Adrenal gland (tissue), 12 donors: ENCODE results near the gene JOSD1. TPM values are rescaled to one million over a fixed set of nuclear protein-coding genes. Genes with fewer than 3 reads are reported as not detected.
A peak's percentile ranks its signal among the peaks of the same experiment; 100 is the strongest.

Experiments used
- DNase-seq, 7 donors: peaks; one replicate each; pipeline ENCODE4 v3.0.0-alpha.2; 2019 to 2020
- H3K27ac ChIP-seq, 5 donors: fragments of 200-600 bp; sonication (generic) in 4 of 5; 1 replicate in 3 of 5; 2 replicates in 2 of 5; pipeline versions ENCODE4 v1.5.1 to v1.8.0; 2016 to 2020; ENCODE audit warnings: mild to moderate bottlenecking in 1 of 5
- H3K27me3 ChIP-seq: fragments of 200-600 bp; 2 replicates; pipeline ENCODE4 v1.8.0; 2021
- H3K36me3 ChIP-seq, 2 donors: fragments of 200-600 bp; replicated peaks in 1 of 2; 1 replicate in 1 of 2; 2 replicates in 1 of 2; pipeline versions ENCODE4 v1.5.1 to v1.8.0; 2018 to 2022
- H3K4me1 ChIP-seq, 2 donors: fragments of 200-600 bp; replicated peaks in 1 of 2; 1 replicate in 1 of 2; 2 replicates in 1 of 2; pipeline versions ENCODE4 v1.5.1 to v1.8.0; 2018 to 2021
- H3K4me3 ChIP-seq, 4 donors: fragments of 200-600 bp; sonication (generic) in 3 of 4; one replicate each; pipeline ENCODE4 v1.5.1; 2016 to 2018
- H3K9me3 ChIP-seq, 3 donors: fragments of 200-600 bp; sonication (generic) in 1 of 3; replicated peaks in 1 of 3; 1 replicate in 2 of 3; 2 replicates in 1 of 3; pipeline versions ENCODE4 v1.5.1 to v1.8.0; 2016 to 2021
- POLR2A ChIP-seq, 2 donors: fragments of 450-650 bp; IDR thresholded peaks; one replicate each; pipeline ENCODE4 v1.6.1; 2017; ENCODE audit warnings: antibody characterized with exemption in 2 of 2, mild to moderate bottlenecking in 2 of 2, moderate library complexity in 1 of 2
- WGBS, 4 donors: extraction: QIAGEN DNeasy Blood & Tissue Kit in 2 of 4; methylation state at CpG; one replicate each; pipeline versions ENCODE4 v1.1.5 to v1.1.7; 2013 to 2017; 5-methylcytosine and 5-hydroxymethylcytosine counted together
- intact Hi-C, 2 donors: fragments of 100-400 bp; cut with DNase I; formaldehyde crosslinking; loops; one replicate each; pipeline versions ENCODE4 v1.14.1 to v1.15.0; 2022 to 2023
- polyA plus RNA-seq, 3 donors: library from polyadenylated mRNA; stranded (reverse); fragments of 200-250 nt in 2 of 3; fragments of 350-450 nt in 1 of 3; fragmentation: Illumina TruSeq in 1 of 3; extraction: RNeasy Lipid Tissue Mini Kit (QIAGEN cat#74804) in 1 of 3; gene quantifications; one replicate each; pipeline ENCODE4 v1.2.3, GENCODE V29; 2013 to 2014
- total RNA-seq, 9 donors: library from RNA; depleted of rRNA in 4 of 9; stranded (reverse); fragments of >200 nt in 4 of 9; fragments of 120-200 nt in 1 of 9; fragmentation: NEBNext Ultra II Directional in 1 of 9; extraction: Animal tissue kit (Norgen Biotek cat#: 25700) in 1 of 9; gene quantifications; one replicate each; pipeline versions ENCODE4 v1.1.0 to v1.2.4, GENCODE V29; 2013 to 2023
- TF ChIP-seq, protein P1 (sequence below), 6 experiments: fragments of 450-650 bp in 4 of 6; fragments of 200-600 bp in 2 of 6; sonication (generic) in 1 of 6; IDR thresholded peaks; 1 replicate in 5 of 6; 2 replicates in 1 of 6; pipeline versions ENCODE4 v1.5.1 to v1.8.0; 2016 to 2021; ENCODE audit warnings: antibody characterized with exemption in 6 of 6, mild to moderate bottlenecking in 2 of 6, moderate library complexity in 1 of 6
- donor health status: healthy with polysubstance abuse.
- donor health status: Bipolar disorder and iron deficiency.
- donor health status: DM: yes; HTN: yes; CAD: no.
- donor health status: DM: no; HTN: no; CAD: no.
- donor health status: DM: no; HTN: no; CAD: no.
- donor health status: DM: yes; HTN: yes; CAD: no.

The JOSD1 gene
- total and polyA plus RNA-seq, 12 donors: 14.3 to 93.4 (median 42.4) TPM

DNA sequence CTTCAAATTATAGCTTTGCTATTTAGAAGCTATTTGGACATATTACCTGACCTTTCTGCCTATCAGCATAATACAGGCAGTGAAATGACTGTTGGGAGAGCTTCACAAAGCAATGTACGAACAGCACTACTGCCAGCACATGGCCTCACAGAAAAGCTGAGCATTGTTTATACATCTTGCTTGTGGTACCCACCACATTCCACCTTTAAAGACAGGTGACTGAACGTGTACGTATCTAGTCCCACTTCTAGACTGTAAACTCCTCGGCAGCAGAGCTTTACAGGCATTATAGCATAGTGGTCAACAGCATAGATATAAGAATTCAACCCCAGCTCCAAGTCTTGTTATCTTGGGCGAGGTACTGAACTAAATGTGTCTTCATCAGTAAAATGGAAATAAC lies 1.6 kb downstream of the JOSD1 start:
- H3K4me1 ChIP-seq: peaks cover 18 to 48% of the 10 kb centered on the region in 2 donors
- peak overlapping the region; percentile 1 to 100 (median 98) for H3K27ac ChIP-seq
- no peaks in the 10 kb centered on the region for H3K27me3 ChIP-seq
- TF ChIP-seq POLR2A (IDR thresholded peaks at IDR 0.05): no peak
- TF ChIP-seq, protein P1, sequence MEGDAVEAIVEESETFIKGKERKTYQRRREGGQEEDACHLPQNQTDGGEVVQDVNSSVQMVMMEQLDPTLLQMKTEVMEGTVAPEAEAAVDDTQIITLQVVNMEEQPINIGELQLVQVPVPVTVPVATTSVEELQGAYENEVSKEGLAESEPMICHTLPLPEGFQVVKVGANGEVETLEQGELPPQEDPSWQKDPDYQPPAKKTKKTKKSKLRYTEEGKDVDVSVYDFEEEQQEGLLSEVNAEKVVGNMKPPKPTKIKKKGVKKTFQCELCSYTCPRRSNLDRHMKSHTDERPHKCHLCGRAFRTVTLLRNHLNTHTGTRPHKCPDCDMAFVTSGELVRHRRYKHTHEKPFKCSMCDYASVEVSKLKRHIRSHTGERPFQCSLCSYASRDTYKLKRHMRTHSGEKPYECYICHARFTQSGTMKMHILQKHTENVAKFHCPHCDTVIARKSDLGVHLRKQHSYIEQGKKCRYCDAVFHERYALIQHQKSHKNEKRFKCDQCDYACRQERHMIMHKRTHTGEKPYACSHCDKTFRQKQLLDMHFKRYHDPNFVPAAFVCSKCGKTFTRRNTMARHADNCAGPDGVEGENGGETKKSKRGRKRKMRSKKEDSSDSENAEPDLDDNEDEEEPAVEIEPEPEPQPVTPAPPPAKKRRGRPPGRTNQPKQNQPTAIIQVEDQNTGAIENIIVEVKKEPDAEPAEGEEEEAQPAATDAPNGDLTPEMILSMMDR (IDR thresholded peaks at IDR 0.05): no peak
- peak overlapping the region in 1 of 4 donors; percentile 86 for H3K4me3 ChIP-seq
- H3K9me3 ChIP-seq: no peaks in the 10 kb centered on the region
- intact Hi-C loops: no loop called here
- no peak for DNase-seq
- WGBS, 4 donors: 56 to 67% (median 59%) methylated on average over 5 of the region's 5 CpGs
- no peaks in the 10 kb centered on the region for H3K36me3 ChIP-seq

DNA sequence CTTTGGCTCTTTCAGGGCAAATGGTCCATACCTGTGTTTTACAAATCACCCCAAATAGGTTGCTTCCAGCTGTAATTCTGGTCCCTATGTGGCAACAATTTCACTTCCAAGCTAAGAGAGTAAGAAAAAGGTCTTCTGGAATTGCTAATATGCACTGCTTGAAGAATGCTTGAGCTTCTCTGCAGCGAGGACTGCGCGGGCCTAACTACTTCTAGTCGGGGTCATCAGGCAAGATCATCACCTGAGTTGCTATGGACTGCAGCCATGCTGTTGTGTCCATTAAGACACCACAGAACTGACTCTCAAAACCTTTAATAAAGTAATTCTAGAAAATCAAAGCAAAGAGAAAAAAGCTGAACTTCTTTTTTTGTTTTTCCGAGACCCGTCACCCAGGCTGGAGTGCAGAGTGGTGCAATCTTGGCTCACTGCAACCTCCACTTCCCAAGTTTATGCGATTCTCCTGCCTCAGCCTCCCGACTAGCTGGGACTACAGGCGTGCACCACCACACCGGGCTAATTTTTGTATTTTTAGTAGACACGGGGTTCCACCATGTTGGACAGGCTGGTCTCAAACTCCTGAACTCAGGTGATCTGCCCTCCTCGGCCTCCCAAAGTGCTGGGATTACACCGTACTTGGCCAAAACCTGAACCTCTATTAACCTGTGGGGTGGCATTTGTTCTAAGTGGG lies 2.2 kb downstream of the JOSD1 start:
- peak overlapping the region in 4 of 5 donors; percentile 1 to 100 (median 98) for H3K27ac ChIP-seq
- H3K36me3 ChIP-seq: no peaks in the 10 kb centered on the region
- peaks cover 18 to 48% of the 10 kb centered on the region in 2 donors for H3K4me1 ChIP-seq
- DNase-seq: no peak
- H3K4me3 ChIP-seq: peak overlapping the region in 1 of 4 donors; percentile 86
- no peak for TF ChIP-seq POLR2A (IDR thresholded peaks at IDR 0.05)
- TF ChIP-seq, protein P1 (IDR thresholded peaks at IDR 0.05): no peak
- intact Hi-C loops: no loop called here
- H3K27me3 ChIP-seq: no peaks in the 10 kb centered on the region
- H3K9me3 ChIP-seq: no peaks in the 10 kb centered on the region
- 91 to 96% (median 94%) methylated on average over 13 of the region's 13 CpGs for WGBS, 4 donors

DNA sequence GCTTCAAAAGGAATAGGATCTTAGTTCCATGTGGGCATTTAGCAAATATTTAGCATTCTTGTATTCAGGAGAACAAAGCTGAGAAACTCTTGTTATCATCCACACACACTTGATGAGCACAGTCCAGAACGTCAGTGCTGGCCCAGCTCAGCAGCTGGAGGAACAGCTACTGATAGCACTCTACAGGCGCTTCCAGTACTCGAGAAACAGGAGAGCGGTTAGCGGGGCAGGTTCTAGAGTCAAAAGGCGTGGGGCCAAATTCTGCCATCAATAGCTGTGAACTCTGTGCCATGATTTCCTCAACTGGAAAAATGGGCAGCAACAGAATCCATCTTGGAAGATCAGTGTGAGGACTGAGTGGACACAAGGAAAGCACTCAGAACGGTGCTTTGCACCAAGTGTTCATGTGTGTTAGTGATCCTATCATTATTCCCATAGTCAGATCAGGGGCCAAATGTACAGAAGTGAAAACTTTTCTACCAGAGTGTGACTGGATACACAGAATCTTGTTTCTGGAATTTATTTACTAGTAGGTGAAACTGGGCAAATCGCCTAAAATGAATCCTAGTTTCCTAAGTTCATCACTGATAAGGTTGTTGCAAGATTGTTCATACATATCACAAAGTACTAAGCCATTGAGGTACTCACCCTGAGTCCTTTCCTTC lies 3.2 kb downstream of the JOSD1 start:
- H3K27me3 ChIP-seq: no peaks in the 10 kb centered on the region
- no peaks in the 10 kb centered on the region for H3K9me3 ChIP-seq
- H3K4me1 ChIP-seq: peaks cover 18 to 48% of the 10 kb centered on the region in 2 donors
- DNase-seq: peak in 3 of 7 donors; percentile 48 to 51 (median 48)
- 72 to 86% (median 75%) methylated on average over 8 of the region's 8 CpGs for WGBS, 4 donors
- peak overlapping the region in 3 of 5 donors; percentile 49 to 99 (median 79) for H3K27ac ChIP-seq
- intact Hi-C loops: no loop called here
- H3K36me3 ChIP-seq: no peaks in the 10 kb centered on the region
- H3K4me3 ChIP-seq: no peak overlapping the region
- TF ChIP-seq POLR2A (IDR thresholded peaks at IDR 0.05): no peak
- TF ChIP-seq, protein P1 (IDR thresholded peaks at IDR 0.05): no peak

DNA sequence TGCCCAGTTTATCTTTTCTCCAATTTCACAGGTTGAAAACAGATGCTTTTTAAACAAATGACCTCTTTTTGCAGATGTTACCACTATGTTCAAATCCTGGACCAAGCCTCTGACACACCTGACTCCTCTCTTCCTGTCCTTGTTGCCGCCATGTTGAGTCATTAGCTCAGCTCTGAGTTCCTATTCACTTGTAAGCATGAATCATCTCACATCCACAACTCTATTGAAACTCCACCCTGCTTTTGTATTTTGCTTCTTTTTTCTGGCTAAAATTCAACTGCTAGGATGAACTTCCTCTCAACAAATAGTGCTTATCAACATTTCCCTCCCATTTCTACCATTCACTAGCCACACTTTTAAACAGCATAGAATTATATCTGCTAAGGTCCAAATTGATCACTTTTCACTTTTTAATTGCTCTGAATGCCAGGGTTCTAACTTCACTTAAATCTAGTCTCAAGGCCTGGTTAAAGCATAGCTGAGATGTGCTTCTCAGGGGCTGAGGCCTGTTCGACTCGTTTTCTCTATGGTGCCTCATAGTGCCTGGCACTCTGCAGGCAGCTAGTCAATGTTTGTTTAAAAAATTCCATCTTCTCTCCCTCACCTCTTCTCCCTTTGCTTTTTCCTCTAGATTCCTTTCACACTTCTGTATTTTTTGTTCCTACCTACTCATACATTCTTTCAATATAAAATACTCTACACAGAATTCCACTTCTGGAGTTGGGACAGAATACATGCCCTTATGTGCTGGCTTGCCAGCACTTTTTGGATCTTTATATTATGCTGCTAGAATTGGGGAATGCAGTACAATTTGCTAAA lies 3.9 kb downstream of the JOSD1 start:
- TF ChIP-seq, protein P1 (IDR thresholded peaks at IDR 0.05): no peak
- no peak for TF ChIP-seq POLR2A (IDR thresholded peaks at IDR 0.05)
- DNase-seq: peak in 5 of 7 donors; percentile 57 to 76 (median 69)
- H3K27ac ChIP-seq: peak overlapping the region in 3 of 5 donors; percentile 49 to 99 (median 79)
- no peaks in the 10 kb centered on the region for H3K9me3 ChIP-seq
- H3K4me3 ChIP-seq: no peak overlapping the region
- peaks cover 18 to 48% of the 10 kb centered on the region in 2 donors for H3K4me1 ChIP-seq
- H3K27me3 ChIP-seq: no peaks in the 10 kb centered on the region
- 21 to 33% (median 27%) methylated on average over 3 of the region's 3 CpGs for WGBS, 4 donors
- H3K36me3 ChIP-seq: peaks cover 0 to 6% of the 10 kb centered on the region in 2 donors
- intact Hi-C loops: no loop called here
